HG03175 (cell line): Measurements from ENCODE around the gene FIP1L1.
"Not testable (repeated sequence)": the region's sequence is repeated elsewhere in the genome, so short reads cannot be mapped to it uniquely, and the experiment has no call there.

ENCODE experiments used
- ATAC-seq: cut with Tn5 transposase; IDR thresholded peaks from one replicate; pipeline ENCODE4 v1.9.1; 2021; ENCODE audit warnings: mild to moderate bottlenecking, moderate library complexity; ENCODE audit not compliant: unreplicated experiment

Gene FIP1L1

DNA sequence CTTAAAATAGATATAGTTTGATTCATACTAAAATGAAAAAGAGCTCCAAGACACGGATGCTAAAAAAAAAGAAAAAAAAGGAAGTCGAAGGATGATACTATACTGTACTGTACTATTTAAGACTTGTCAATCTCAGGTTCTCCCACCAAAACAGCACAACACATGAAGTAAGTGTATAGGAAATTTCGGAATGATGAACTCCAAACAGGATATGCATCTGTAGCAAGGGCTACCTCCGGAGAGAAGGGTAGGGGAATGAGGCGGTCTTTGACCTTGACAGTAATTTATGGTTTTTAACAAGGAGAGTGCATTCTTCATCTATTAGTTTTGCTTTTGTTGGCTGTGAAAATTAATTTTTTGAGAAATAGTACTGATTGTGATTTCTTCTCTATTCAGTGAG lies 541 bp upstream of the FIP1L1 start:
- no peak for ATAC-seq

DNA sequence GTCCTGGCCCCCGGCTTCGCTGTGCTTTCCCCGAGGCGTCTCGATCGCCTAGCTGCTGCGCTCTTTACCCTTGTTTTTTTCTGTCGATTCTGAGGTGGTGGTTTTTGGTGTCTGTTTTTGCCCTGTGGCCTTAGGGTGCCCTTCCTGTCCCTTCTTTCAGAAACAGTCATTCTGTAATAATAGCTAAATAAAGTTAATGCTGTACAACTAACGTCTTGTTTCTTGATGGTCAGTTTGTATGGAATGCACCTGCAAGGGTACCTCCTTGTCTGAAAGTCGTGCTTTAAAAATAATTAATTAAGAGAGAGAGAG lies 686 bp downstream of the FIP1L1 start:
- peak; percentile 44 for ATAC-seq

DNA sequence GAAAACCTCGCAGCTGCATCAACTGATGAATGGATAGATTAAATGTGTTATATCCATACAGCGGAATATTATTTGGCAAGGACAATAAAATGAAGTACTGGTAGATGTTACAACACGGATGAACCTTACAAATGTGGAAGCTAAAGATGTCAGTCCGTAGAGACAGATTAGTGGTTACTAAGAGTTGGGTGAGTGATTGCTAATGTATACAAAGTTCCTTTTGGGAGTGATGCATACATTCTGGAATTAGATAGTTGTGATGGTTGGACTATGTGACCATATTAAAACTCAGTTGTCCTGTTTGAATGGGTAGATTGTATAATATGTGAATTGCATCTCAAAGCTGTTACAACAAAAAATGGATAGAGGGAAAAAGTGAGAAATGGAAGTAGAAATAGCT lies 2.8 kb downstream of the FIP1L1 start:
- ATAC-seq, result no peak

DNA sequence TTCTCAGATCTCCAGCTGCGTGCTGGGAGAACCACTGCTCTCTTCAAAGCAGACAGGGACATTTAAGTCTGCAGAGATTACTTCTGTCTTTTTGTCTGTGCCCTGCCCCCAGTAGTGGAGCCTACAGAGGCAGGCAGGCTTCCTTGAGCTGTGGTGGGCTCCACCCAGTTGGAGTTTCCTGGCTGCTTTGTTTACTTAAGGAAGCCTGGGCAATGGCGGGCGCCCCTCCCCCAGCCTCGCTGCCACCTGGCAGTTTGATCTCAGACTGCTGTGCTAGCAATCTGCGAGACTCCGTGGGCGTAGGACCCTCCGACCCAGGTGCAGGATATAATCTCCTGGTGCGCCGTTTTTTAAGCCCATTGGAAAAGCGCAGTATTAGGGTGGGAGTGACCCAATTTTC lies 32.0 kb downstream of the FIP1L1 start:
- not testable (repeated sequence) for ATAC-seq

DNA sequence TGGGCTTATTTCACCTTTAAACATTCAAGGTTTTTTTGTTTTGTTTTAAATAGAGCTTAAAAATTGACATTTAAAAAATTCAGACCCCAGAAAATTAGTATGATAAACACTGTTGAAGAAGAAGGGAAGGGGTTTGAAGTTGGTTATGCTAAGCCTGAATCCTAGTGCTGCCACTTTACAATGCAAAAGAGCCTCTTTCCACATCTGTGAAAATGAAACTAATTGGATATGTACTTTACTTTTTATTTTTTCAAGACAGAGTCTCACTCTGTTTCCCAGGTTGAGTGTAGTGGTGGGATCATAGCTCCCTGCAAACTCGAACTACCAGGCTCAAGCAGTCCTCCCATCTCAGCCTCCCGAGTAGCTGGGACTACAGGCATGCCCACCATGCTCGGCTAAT lies 41.8 kb downstream of the FIP1L1 start:
- ATAC-seq, result no peak

DNA sequence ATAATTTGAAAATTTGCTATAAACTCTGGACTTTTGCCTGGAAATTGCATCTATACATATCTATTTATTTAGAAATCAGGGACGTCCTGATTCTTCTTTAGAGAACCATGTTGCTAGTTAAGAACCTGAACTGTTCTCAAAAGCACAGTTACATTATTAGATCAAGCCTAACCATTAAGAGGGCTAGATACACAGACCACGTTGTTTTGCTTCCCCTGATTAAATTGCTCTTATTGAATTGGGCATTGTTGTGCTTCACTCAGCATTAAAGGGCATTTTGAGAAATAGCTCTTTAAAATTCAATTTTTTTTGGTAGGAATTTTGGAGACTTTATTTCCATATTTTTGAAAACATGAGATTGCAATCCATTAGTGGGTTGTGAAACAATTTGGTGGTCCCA lies 44.4 kb downstream of the FIP1L1 start:
- ATAC-seq, result no peak

DNA sequence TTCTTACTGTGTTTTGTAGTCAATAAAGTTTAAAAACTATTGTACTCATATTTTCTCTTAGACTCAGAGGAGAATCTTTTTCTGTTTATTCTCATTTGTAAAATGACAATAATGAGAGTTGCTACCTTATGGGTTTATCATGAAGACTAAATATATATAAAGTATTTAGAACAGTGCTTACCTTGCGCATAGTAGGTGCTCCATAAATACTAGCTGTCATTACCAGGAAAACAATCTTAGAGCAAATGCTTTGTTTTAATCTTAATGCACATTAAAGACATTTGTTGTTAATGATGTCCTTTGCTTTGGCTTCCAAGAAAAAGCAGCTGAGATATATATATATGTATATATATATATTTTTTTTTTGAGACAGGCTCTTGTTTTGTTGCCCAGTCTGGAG lies 44.9 kb downstream of the FIP1L1 start:
- ATAC-seq, result no peak

DNA sequence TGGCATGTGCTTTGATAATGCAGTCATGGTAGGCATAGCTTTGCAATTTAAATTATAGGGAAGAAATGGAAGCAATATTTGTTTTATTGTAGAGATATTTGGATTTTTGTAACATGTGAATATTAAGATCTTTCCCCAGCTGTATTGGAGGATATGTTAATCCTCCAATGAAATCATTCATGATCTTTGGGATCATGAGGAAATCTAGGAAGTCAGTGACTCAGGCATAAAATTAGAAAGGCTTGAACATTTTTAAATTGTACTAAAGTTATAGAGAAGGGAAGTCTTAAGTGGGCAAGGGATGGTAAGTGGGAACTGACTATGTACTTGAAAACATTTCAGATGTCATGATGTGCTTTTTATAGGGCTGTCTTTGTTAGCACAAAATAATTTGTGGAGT lies 46.8 kb downstream of the FIP1L1 start:
- no peak for ATAC-seq

DNA sequence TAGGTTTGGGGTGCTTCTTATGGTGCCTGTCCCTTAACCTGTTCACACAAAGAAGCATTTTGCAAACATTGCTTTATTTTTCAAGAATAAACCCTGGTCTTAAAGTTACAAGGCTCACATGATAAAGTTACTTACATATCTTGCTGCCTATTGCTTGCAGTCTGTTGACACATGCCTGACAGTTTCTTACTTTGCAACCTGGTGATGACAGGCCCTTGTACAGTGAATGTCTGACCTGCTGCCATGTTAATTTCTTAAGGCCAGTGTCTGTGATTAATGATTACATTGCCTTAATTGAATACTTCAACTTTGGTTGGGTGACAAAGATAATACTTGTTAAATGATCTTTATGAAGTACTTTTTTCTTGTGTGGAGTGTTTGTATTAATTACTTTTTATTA lies 49.9 kb downstream of the FIP1L1 start:
- ATAC-seq, result no peak

DNA sequence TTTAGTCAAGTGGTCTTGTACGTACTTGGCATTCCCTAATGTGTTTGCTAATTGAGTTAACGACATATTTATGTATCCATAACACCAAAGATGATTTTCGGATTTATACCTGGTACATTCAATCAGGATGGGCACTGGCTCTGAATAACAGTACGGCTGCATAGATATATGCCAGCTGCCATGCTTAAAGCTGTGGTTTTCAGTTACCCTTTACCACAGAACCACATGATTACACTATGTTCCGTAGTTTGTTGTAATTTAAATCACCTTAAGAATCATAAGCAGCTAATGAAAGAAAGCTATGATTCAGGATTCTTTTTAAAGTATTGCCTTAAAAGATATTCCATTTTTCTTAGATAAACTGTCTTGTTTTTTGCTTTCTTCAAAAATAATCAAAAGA lies 53.6 kb downstream of the FIP1L1 start:
- no peak for ATAC-seq

DNA sequence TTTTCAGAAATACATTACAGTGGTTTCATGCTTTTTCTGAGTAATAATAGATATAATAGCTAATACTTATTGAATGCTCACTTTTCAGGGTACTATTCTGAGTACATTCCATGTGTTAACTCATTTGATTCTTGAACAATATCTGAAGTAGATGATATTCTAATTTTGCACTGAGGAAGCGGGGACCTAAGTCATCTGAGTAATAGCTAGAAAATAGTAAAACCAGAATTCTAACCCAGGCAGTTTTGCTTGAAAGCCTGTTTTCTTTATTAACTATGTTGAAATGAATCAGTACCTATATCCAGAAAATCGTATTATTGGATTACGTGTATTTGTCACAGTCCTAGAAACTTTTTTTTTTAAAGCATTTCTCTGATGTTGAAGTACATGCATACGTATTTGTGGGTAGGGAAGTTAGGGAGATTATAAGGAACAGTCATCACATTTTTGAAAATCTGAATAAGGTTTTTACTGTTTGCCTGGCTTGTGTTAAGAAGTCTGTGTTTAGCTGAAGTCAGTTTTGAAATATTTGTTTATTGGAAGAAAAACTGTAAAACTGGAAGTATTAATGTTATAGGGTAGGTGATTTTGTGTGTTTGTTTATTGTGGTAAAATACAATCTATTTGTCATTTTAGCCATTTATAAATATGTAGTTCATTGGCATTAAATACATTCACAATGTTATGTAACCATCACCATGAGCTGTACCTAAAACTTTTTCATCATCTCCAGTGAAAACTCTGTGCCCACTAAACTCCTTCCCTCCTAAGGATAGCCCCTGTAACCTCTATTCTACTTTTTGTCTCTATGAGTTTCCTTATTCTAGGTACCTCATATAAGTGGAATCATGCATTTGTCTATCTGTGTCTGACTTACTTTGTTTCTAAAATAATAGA lies 55.3 kb downstream of the FIP1L1 start:
- ATAC-seq, result peak; percentile 45

DNA sequence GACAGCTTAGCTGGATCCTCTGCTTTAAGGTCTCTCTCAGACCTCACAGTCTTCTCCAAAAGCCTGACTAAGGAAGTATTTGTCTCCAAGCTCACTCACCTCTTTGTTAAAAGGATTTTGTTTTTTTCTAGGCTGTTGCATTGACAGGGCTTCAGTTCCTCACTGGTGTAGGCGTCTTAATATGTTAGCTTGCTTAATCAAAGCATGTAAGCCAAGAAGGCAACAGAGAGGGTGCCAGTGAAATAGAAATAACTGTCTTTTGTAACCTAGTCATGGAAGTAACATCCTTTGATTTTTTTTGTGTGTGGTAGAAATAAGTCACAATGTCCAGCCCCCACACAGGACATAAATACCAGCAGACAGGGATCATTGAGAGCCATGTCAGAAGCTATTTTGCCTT lies 58.8 kb downstream of the FIP1L1 start:
- ATAC-seq, result no peak

DNA sequence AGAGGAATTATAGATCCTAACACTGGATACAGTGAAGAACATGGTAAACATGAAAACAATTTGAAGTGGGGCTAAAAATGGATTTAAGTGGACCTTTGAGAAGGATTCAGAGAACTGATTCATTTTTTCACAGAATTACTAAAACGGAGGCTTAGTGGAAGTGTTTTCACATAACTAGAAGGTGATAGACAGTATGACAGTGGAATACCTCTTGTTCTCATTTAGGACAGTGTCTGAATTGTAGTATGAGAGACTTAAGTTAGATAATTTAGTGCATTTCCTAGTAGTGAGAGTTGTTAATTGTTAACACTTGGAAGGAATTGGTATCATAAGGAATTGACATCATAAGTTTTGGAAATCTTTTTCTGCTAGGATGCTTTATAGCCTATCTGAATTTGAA lies 64.1 kb downstream of the FIP1L1 start:
- ATAC-seq, result no peak

DNA sequence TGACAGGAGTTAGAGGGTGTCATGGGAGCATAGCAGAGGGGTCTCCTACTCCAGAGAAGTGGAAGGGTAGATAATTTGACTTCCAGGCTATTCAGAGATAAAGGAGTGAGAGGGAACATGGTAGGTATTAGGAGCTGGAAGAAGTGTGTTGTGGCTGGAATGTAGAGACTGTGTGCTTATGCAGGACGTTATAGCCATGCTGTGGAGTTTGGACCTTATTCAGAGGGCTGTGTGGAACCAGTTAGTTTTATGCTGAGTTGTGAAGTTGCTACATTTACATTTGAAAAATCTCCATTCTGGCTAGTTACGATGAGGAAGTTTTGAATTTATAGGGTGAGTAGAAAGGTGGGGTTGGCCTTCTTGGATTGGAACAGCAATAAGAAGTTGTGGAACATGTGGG lies 67.5 kb downstream of the FIP1L1 start:
- no peak for ATAC-seq

DNA sequence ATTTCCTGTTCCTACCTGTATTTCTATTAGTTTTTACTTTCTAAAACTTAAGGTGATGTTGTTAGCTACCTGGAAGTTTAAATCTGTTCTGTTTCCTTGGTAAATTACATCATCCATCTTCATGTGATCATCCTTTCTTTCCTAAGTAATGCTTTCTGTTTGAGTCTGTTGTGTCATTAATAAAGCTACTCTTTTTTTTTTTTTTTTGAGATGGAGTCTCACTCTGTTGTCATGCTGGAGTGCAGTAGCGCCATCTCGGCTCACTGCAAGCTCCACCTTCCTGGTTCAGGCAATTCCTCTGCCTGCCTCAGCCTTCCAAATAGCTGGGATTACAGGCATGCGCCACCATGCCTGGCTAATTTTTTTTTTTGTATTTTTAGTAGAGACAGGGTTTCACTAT lies 73.3 kb downstream of the FIP1L1 start:
- ATAC-seq, result no peak

DNA sequence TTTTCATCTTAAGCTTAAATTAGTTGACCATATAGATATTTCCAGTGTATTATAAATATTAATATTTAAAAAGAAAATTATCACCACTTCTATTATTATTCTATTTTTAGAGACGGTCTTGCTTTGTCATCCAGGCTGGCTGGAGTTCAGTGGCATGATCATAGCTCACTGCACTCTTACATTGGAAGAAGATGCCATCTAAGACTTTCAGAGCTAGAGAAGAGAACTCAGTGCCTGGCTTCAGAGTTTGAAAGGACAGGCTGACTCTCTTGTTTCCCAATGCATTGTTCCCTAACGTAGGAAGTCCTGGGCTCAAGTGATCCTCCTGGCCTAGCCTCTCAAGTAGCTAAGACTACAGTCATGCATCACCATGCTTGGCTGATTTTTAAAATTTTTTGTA lies 75.9 kb downstream of the FIP1L1 start:
- no peak for ATAC-seq

DNA sequence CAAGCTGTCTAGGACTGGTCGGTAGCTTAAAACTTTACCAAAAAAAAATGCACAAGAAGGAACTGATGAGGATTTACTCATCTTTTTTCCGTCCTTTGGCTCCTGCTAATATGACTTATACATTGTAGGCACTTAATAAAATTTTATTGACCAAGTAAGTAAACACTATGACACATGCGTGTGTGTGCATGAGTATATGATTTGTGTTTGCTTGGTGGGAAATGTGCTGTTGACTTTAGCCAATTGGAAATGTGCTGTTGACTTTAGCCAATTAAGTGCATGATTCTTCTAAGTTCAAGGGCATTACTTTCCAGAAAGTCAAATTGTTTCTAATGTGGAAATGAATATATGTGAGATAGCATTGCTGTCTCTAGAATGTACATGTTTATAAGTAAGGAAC lies 78.3 kb downstream of the FIP1L1 start:
- no peak for ATAC-seq

DNA sequence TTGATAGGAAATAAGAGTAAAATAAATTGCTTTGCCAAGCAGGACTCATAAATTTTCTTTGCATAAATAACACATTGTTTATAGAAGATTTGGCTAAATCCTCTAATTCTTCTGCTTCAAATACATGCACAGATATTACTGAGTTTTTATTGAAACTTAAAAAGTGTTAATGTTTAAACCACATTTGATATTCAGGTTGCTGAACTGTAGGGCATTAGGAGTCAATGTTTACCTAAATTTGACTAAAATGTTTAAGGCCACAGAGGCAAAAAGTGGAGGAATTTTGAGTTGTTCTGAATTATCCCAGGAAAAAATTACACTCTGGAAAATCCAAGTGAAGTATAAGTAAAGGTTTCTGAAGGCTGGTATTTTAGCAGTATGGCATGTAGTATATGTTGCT lies 78.7 kb downstream of the FIP1L1 start:
- ATAC-seq, result no peak

DNA sequence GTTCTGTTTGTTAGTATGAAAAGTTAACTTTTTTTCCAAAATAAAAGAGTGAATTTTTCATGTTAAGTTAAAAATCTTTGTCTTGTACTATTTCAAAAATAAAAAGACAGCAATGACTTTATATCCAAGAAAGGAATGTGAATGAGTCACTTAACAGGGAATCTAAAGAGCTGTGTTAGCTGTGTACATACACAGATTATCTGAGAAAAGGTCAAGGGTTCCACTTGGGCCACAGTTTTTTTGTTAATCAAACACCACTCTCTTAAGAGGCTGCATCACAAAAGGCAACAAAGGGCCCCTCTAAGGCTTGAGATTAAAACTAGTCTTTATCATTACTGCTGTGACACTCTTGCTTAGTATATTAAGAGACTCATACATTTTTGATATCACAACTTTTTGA lies 82.1 kb downstream of the FIP1L1 start:
- no peak for ATAC-seq

DNA sequence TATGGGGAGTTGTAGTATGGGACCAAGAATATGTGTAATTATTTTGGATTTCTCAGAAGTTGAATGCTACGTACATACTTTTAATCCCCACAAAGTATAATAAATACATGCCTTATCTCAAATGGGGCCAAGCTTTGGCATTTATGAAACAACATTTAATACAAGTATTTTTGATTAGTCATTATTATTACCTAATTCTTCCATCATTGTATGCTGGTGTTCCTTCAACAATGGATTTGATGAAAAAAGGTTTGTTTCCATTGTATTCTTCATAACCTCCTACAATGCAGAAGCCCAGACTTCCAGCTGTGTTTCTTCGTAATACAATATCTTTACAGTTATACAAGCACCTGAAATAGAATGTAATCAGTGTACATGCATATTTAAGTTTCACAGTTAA lies 83.8 kb downstream of the FIP1L1 start:
- no peak for ATAC-seq

DNA sequence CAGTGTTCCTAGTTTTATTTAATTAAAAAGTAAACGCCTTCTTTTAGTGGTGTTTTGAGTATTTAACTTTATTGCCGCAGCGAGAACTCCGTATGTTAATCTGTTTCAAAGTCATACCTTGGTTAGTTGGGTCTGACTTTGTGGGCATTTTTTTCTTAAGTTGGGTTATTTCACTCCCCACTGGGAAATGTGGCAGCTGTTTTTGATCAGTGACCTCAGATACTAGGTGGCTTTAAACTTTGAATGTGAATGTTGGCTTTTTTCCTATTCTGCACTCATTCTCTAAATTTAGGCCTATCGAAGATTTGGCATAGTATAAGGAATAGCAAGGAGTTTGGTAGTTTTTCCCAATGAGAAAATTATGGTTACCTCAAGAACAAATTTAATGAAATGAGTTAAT lies 85.9 kb downstream of the FIP1L1 start:
- ATAC-seq, result no peak

DNA sequence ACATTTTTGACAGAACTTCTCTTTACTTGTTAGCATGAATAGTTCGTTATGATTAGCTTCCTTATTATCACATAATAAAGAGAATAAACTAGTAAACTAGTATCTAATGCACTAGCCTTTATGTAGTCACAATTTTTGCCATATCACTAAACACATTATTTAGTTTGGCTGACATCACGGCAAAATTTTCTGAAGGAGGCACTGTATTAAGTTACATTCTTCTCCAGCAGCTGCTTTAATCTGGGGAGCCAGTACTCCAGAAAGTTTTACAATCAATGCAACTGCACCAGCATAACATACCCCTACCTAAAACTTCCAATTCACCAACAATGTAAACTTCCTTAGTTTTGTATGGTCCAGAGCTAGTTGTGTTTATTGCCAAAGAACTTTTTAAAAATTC lies 87.8 kb downstream of the FIP1L1 start:
- no peak for ATAC-seq

DNA sequence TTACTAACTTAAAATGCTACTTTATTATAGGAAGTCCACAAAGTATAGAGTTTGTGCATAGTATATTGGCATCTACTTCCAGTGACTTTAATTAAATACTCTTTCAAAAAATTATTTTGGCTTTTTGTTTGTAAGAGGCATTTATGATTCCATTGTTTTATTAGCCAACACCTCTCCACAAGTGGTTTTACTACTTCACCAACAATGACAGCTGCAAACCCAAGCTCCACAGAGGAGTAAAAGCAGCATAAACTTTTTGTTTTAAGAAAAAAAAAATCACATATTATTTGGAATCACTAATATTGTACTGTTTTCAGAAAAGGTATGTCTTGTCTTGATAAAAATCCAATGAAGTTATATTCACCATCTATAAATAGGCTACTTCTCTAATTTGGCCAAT lies 88.5 kb downstream of the FIP1L1 start:
- no peak for ATAC-seq
